GM19328 (cell line): Measurements from ENCODE around the gene CDK16.

ENCODE experiments used
- ATAC-seq: cut with Tn5 transposase; IDR thresholded peaks from one replicate; pipeline ENCODE4 v1.9.1; 2021; ENCODE audit warnings: mild to moderate bottlenecking, moderate library complexity; ENCODE audit not compliant: unreplicated experiment

Gene CDK16

DNA sequence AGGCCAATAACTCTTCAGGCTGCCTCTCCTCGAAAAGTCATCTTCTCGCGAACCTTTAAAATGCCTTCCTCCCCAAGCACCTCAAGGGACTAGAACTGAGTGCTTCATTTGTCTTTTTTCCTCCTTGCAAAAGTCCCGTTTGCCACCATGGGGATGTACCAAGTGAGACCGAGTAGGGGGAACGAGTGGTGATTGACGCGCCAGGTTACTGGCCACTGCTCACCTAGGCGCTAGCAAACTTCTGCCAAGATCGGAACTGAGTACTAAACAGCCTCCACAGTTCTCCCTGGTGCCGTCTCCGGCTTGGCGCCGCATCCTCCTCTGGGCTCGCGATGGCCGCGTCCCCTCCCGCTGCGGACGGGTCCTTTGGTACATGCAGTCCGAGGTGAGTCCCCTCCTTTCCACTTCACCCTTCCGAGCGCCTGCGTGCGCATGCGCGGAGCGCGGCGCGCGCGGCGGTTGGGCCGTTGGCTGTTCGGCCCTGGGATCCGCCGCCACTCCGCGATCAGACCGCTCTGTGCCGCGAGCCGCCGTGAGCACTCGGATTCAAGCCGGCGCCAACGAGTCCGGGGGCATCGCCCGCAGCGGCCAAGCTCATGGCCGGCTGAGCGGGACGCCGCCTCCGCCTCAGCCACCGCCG is at the start of gene CDK16:
Gene CDK16 (plus strand): TSS at position 402 of the 640 bp plus-strand sequence. CDS start 4,877 bp downstream, outside the sequence.
- peak; percentile 39 for ATAC-seq

GRCh38 chrX:47169273-47169672 is 49.2 kb upstream of the CDK16 start:
- no peak for ATAC-seq

GRCh38 chrX:47169726-47170515 is 48.6 kb upstream of the CDK16 start:
- no peak for ATAC-seq

DNA sequence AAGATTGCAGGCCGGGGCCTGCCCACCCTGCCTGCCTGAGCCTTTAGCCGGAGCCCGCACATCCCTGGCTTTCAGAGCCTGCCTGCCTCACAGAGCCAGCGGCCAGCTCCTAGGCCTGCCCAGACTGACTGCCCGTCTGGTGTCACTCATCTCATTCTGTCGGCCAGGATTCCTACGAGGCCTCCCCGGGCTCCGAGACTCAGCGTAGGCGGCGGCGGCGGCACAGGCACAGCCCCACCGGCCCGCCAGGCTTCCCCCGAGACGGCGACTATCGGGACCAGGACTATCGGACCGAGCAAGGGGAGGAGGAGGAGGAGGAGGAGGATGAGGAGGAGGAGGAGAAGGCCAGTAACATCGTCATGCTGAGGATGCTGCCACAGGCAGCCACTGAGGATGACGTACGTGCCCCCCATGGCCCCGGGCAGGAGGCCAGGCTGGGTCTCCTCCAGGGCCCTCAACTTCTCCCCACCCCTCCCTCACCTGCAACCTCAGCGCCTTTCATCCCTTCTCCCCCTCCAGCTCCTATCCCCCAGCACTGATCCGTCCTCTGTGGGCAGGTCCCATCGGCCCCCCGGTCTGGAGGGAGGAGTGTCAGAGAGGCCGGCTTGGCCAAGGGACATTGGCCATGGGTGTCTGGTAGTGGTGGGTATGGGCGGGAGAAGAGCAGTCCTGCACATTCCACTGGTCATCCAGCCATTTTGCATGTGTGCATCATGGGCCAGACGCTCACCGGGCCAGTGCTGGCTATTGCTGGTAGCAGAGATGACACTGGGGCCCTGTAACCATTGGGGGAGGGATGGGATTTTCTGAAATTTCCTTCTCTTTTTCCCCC is 47.4 kb upstream of the CDK16 start:
- ATAC-seq: no peak

GRCh38 chrX:47171996-47172395 is 46.5 kb upstream of the CDK16 start:
- no peak for ATAC-seq

GRCh38 chrX:47172549-47172948 is 45.9 kb upstream of the CDK16 start:
- ATAC-seq: no peak

GRCh38 chrX:47172971-47173792 is 45.3 kb upstream of the CDK16 start:
- ATAC-seq: no peak

- no peak for ATAC-seq
Measured at GRCh38 chrX:47174376-47174775, 44.1 kb upstream of the CDK16 start.

GRCh38 chrX:47174846-47175587 is 43.5 kb upstream of the CDK16 start:
- no peak for ATAC-seq

- ATAC-seq: no peak
Measured at GRCh38 chrX:47175588-47175980, 42.9 kb upstream of the CDK16 start.

GRCh38 chrX:47176101-47176740 is 42.3 kb upstream of the CDK16 start:
- ATAC-seq: no peak

- no peak for ATAC-seq
Measured at GRCh38 chrX:47177079-47177478, 41.4 kb upstream of the CDK16 start.

DNA sequence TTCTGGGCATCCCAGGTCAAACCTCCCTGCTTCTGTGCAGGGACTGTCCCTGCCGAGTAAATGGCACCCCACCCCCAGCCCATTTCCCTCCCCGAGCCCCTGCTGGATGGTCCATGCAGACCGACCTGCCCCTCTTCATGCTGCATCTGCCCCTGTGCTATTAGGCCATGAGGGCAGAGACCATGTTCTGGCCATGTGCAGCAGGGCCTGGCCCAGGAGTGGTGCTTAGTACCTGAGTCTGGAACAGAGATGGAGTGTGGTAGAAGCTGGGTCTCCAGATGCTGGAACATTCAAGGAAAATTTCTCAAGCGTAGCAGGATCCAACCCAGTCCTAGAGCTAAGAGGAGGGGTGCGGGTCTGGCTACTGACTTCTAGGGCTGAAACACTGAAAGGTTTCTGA is 40.1 kb upstream of the CDK16 start:
- ATAC-seq: no peak

GRCh38 chrX:47179221-47179927 is 39.1 kb upstream of the CDK16 start:
- no peak for ATAC-seq

DNA sequence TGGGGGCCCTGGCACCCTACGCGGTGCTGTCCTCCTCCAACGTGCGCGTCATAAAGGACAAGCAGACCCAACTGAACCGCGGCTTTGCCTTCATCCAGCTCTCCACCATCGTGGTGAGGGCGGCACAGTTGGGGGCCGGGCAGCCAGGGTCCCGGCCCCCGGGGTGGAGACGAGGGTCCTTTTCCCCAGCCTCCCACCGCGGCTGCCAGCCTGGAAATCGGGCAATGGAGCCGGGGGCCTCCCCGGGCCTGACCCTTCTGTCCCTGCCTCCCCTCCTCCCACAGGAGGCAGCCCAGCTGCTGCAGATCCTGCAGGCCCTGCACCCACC is 38.6 kb upstream of the CDK16 start:
- ATAC-seq: no peak

- ATAC-seq: no peak
Measured at GRCh38 chrX:47180346-47180745, 38.1 kb upstream of the CDK16 start.

- no peak for ATAC-seq
Measured at GRCh38 chrX:47181301-47181700, 37.2 kb upstream of the CDK16 start.

DNA sequence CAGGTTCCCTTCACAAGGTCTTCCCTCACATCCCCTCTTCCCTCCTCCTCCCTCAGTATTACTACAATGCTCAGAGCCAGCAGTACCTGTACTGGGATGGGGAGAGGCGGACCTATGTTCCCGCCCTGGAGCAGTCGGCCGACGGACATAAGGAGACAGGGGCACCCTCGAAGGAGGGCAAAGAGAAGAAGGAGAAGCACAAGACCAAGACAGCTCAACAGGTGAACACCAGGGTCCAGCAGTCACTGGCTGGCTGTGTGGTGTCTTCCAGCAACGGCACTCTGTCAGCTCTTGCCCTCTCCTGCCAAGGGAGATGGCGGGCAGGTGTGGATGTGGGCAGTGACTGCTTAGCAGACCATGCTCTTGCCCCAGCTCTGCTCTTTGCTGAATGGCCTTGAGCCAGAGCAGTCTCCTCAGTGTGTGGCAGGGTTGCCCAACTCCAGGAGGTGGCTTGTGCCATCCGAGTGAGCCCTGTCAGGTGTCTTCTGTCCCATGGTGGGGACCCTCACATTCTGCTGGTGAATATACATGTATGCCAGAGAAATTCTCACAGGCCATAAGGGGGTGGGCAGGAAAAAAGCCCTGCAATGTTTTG is 36.3 kb upstream of the CDK16 start:
- no peak for ATAC-seq

DNA sequence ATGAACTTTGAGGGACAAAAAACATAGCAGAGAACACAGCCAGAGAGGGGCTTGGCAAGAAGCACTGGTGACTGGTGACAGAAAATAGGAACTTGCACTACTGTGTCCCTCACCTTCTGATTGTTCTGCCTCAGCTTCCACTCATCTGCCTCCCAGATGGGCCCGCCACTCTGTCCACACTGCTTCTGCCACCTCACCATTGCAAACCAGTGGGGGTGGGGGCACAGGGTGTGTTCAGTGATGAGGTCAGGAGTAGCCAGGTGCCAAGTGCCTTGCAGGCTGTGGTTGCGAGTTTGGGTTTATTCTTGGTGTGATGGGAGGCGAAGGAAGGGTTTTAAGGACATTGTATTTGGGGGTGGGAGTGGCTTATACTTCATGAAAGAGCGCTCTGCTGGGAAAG is 34.0 kb upstream of the CDK16 start:
- ATAC-seq: no peak
